Memory B cell (primary cell): ENCODE measurements around the gene CHGA.

Experiments used
- ATAC-seq: fragments of 150-1000 bp; cut with Tn5 transposase; 2 replicates; pipeline ENCODE4 v1.10.0; 2021; ENCODE audit warnings: low read depth, mild to moderate bottlenecking, moderate library complexity
- DNase-seq, 2 donors: peaks; one replicate each; pipeline ENCODE4 v3.0.0; 2022; ENCODE audit warnings: low spot score in 2 of 2
- H3K27ac Mint-ChIP-seq: one replicate; pipeline ENCODE4 v1.8.0; 2022; ENCODE audit warnings: mild to moderate bottlenecking, moderate library complexity, mixed read lengths
- H3K27me3 Mint-ChIP-seq: one replicate; pipeline ENCODE4 v1.8.0; 2022; ENCODE audit warnings: mixed read lengths
- H3K36me3 Mint-ChIP-seq: one replicate; pipeline ENCODE4 v1.8.0; 2022; ENCODE audit warnings: mild to moderate bottlenecking, mixed read lengths
- H3K4me1 Mint-ChIP-seq: one replicate; pipeline ENCODE4 v1.8.0; 2022; ENCODE audit warnings: mixed read lengths
- H3K4me3 Mint-ChIP-seq: one replicate; pipeline ENCODE4 v1.8.0; 2022; ENCODE audit warnings: mild to moderate bottlenecking, moderate library complexity, mixed read lengths
- H3K9me3 Mint-ChIP-seq: one replicate; pipeline ENCODE4 v1.8.0; 2022; ENCODE audit warnings: mixed read lengths

The CHGA gene

GRCh38 chr14:92922883-92923743, at the start of gene CHGA:
Gene CHGA (plus strand): TSS chr14:92923150. CDS start chr14:92923360, 210 bp downstream.
- Mint-ChIP-seq H3K27ac (no peak within 1 kb of the TSS), H3K9me3 (no peaks in the 10 kb centered on the region), H3K27me3 (peaks cover 29% of the 10 kb centered on the region), H3K36me3 (no peaks in the 10 kb centered on the region), H3K4me3 (peak within 1 kb of the TSS; percentile 15), H3K4me1 (peaks cover 14% of the 10 kb centered on the region)
- DNase-seq (peak; percentile 46 to 48), ATAC-seq (peak; percentile 68)

- no peaks in the 10 kb centered on the region for H3K4me1 Mint-ChIP-seq
- H3K4me3 Mint-ChIP-seq, result no peak overlapping the region
- H3K9me3 Mint-ChIP-seq, result no peaks in the 10 kb centered on the region
- DNase-seq (no peak), ATAC-seq (no peak)
- H3K27ac Mint-ChIP-seq, result no peak overlapping the region
- H3K27me3 Mint-ChIP-seq, result peaks cover 13% of the 10 kb centered on the region
- H3K36me3 Mint-ChIP-seq, result no peaks in the 10 kb centered on the region
These were observed 47.8 kb upstream of the CHGA start for GRCh38 chr14:92874962-92875661.

- no peak overlapping the region for H3K27ac Mint-ChIP-seq
- peaks cover 21% of the 10 kb centered on the region for H3K27me3 Mint-ChIP-seq
- H3K9me3 Mint-ChIP-seq, result no peaks in the 10 kb centered on the region
- no peak overlapping the region for H3K4me3 Mint-ChIP-seq
- DNase-seq (no peak), ATAC-seq (no peak)
- no peaks in the 10 kb centered on the region for H3K36me3 Mint-ChIP-seq
- no peaks in the 10 kb centered on the region for H3K4me1 Mint-ChIP-seq
These were observed 45.1 kb upstream of the CHGA start for GRCh38 chr14:92877757-92878431.

- no peak for DNase-seq
- Mint-ChIP-seq H3K27me3 (peaks cover 26% of the 10 kb centered on the region), H3K27ac (no peak overlapping the region), H3K4me1 (no peaks in the 10 kb centered on the region), H3K4me3 (no peak overlapping the region), H3K9me3 (peaks cover 3% of the 10 kb centered on the region), H3K36me3 (peaks cover 1% of the 10 kb centered on the region)
- no peak for ATAC-seq
These were observed 42.6 kb upstream of the CHGA start for GRCh38 chr14:92880351-92880750.

- no peak overlapping the region for H3K4me3 Mint-ChIP-seq
- no peak for ATAC-seq
- no peak overlapping the region for H3K27ac Mint-ChIP-seq
- peaks cover 27% of the 10 kb centered on the region for H3K27me3 Mint-ChIP-seq
- H3K9me3 Mint-ChIP-seq, result peaks cover 3% of the 10 kb centered on the region
- no peak for DNase-seq
- H3K36me3 Mint-ChIP-seq, result peaks cover 1% of the 10 kb centered on the region
- H3K4me1 Mint-ChIP-seq, result no peaks in the 10 kb centered on the region
These were observed 42.1 kb upstream of the CHGA start for GRCh38 chr14:92880851-92881250.

DNA sequence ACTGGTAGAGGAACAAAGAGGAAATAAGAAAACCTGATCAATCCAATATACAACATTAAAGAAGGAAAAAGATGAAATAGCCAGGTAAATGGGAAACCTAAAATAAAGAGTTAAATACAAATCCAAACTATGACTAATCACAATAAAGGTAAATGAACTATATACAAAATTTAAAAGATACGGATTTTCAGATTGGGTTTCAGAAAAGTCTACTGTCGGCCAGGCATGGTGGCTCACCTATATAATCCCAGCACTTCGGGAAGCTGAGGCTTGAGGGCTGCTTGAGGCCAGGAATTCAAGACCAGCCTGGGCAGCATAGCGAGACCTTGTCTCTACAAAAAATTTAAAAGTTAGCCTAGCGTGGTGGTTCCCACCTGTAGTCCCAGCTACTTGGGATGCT, 39.9 kb upstream of the CHGA start:
- Mint-ChIP-seq H3K4me3 (no peak overlapping the region), H3K4me1 (no peaks in the 10 kb centered on the region), H3K36me3 (peaks cover 1% of the 10 kb centered on the region), H3K27me3 (peaks cover 24% of the 10 kb centered on the region), H3K9me3 (peaks cover 5% of the 10 kb centered on the region), H3K27ac (no peak overlapping the region)
- DNase-seq (no peak), ATAC-seq (no peak)

DNA sequence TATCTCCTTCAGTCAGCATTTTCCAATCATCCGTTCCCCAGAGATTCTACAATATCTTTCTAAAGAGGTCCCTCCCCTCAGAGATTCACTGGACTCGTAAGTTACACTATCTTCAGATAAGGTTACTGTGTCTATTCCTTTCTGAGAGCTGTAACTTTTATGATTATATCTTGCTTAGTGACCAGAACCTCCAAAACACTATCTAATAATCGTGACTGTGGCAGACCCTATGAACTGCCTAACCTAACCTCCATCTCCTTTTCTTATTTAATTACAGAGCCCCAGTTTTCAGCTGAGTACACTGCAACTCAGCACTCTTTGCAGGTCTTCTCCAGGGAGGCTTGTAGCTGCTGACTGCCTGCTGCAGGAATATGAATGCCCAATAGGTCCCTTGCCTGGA, 38.5 kb upstream of the CHGA start:
- H3K27me3 Mint-ChIP-seq, result peaks cover 29% of the 10 kb centered on the region
- DNase-seq, result no peak
- peaks cover 1% of the 10 kb centered on the region for H3K36me3 Mint-ChIP-seq
- H3K9me3 Mint-ChIP-seq, result peaks cover 5% of the 10 kb centered on the region
- H3K4me1 Mint-ChIP-seq, result no peaks in the 10 kb centered on the region
- H3K27ac Mint-ChIP-seq, result no peak overlapping the region
- no peak overlapping the region for H3K4me3 Mint-ChIP-seq
- no peak for ATAC-seq

DNA sequence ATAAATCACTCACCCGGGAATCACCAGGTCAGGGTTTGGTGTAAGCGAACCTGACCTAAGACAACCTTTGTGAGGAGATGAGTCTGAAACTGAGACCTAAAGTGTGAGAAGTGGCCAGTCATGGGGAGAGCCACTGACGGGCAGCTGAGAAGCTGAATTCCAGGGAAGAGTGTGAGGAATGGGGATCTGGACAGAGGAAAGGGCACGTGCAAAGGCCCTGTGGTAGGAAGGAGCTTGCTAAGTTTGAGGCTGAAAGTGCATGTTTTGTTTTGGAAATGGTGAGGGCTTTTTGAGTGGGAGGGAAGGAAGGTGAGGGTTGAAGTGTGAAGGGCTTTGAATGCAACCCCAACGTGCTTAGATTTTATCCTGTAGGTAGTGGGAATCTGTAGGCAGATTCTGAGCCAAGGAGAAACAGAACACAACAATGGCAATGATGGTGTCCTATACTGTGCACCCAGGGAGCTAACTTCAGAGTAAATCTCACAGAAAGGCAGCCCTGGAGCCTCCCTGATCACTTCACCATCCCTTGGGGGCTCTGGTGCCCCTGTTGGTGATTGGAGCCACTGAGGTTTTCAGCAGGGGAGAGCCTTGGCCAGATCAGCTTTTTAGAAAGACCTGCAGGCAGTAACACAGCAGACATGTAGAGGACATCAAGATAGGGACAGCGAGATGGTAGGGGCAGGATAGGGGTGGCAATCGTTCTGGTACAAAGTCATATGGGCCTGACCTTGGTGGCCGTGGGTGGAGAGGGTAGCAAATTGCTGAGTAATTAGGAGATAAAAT, 37.5 kb upstream of the CHGA start:
- no peak overlapping the region for H3K4me3 Mint-ChIP-seq
- ATAC-seq (no peak), DNase-seq (no peak)
- H3K27me3 Mint-ChIP-seq, result peaks cover 28% of the 10 kb centered on the region
- no peak overlapping the region for H3K27ac Mint-ChIP-seq
- no peaks in the 10 kb centered on the region for H3K4me1 Mint-ChIP-seq
- H3K9me3 Mint-ChIP-seq, result peaks cover 7% of the 10 kb centered on the region
- peaks cover 1% of the 10 kb centered on the region for H3K36me3 Mint-ChIP-seq

DNA sequence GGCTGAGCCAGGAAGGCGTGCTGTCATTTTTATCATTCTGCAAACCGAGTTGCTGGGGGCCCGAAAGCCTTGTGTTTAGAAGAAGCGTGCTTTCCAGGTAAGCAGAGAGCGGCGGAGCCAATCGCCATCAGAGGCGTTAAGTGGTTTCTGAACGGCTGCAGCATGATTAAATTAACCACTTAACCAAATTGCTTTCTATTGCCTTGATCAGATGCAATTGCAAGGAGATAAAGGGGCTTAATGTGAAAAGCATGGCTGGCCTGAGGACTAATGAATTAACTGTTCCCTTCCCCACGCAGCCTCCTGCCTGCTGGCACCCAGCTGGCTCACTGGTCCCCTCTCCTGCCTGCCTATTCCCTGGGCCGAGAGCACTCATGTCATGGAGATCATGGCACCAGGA, 36.6 kb upstream of the CHGA start:
- Mint-ChIP-seq H3K9me3 (peaks cover 7% of the 10 kb centered on the region), H3K27ac (no peak overlapping the region)
- ATAC-seq, result no peak

DNA sequence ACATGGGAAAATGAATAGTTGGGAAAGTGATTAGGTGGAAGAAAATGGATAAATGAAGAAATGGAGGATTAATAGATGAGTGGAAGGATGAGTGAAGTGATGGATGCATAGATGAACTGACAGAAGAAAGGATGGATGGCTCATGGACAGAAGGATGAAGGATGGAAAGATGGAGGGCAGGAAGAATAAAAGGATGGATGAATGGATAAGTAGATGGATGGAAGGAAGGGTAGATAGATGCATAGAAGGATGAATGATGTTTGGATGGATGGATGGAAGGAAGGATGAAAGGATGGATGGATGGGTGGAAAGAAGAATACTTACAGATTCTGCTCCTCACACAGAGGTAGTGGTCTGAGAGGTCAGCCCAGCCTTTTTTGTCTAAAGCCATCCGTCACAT, 35.8 kb upstream of the CHGA start:
- DNase-seq, result no peak
- peaks cover 7% of the 10 kb centered on the region for H3K9me3 Mint-ChIP-seq
- H3K4me3 Mint-ChIP-seq, result no peak overlapping the region
- no peaks in the 10 kb centered on the region for H3K4me1 Mint-ChIP-seq
- no peak overlapping the region for H3K27ac Mint-ChIP-seq
- ATAC-seq, result no peak
- peaks cover 1% of the 10 kb centered on the region for H3K36me3 Mint-ChIP-seq
- peaks cover 20% of the 10 kb centered on the region for H3K27me3 Mint-ChIP-seq

More for the DNA sequence above, 36.6 kb upstream of the CHGA start:
- Mint-ChIP-seq H3K27me3 (peaks cover 22% of the 10 kb centered on the region), H3K4me1 (no peaks in the 10 kb centered on the region), H3K36me3 (peaks cover 1% of the 10 kb centered on the region), H3K4me3 (no peak overlapping the region)
- DNase-seq, result no peak

DNA sequence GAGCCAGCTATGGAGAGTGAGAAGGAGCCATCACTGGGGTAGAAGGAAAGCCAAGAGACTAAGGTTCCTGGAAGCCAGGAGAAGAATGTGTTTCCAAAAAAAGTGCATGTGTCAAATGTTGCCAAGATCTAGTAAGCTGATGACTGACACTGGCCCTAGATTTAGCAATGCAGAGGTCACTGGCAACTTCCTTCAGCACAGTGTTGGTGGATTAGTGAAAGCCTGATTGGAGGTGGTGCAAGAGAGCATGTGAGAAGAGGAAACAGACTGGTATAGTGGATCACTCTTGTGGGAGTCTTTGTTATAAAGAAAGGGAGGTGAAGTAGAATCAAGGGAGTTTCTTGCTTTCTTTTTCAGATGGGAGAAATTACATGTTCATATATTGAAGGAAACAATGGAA, 34.1 kb upstream of the CHGA start:
- H3K36me3 Mint-ChIP-seq, result peaks cover 1% of the 10 kb centered on the region
- H3K27me3 Mint-ChIP-seq, result peaks cover 20% of the 10 kb centered on the region
- H3K27ac Mint-ChIP-seq, result no peak overlapping the region
- no peak overlapping the region for H3K4me3 Mint-ChIP-seq
- H3K9me3 Mint-ChIP-seq, result peaks cover 7% of the 10 kb centered on the region
- no peak for ATAC-seq
- no peak for DNase-seq
- H3K4me1 Mint-ChIP-seq, result no peaks in the 10 kb centered on the region

DNA sequence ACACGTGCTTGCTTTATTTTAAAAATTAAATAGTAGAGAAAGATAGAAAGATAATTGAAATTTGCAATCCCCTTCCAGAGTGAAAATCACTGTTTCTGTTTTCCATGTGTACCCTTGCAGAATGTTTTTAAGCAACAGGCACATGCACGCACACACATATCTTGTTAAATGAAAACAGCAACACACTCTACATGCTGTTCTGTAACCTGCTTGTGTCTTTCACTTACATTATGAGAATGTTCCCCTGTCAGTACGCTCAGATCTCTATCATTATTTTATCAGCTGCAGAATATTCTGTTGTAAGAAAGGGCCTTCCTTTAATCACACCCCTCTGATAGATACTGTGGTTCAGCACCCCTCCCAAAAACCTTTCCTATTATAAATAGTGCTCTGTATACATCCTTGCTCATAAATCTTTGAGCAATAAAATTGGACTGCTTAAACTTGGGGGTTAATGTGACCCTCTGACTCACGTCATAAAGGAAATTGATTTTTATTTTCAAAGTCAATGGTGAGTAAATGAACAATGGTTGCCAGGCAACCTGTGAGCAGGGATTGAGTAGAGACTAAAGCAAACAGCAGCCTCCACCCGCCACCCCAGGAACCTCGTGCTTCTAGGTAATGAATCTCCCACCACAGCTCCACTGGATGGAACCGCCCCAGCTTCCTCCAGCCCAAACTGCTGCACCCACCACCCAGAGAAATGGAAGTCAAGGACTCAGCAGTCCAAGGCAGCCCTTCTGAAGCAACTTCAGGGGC, 31.9 kb upstream of the CHGA start:
- no peak for DNase-seq
- Mint-ChIP-seq H3K27ac (no peak overlapping the region), H3K4me1 (no peaks in the 10 kb centered on the region), H3K4me3 (no peak overlapping the region), H3K36me3 (no peaks in the 10 kb centered on the region), H3K9me3 (peaks cover 5% of the 10 kb centered on the region), H3K27me3 (peaks cover 14% of the 10 kb centered on the region)
- no peak for ATAC-seq

DNA sequence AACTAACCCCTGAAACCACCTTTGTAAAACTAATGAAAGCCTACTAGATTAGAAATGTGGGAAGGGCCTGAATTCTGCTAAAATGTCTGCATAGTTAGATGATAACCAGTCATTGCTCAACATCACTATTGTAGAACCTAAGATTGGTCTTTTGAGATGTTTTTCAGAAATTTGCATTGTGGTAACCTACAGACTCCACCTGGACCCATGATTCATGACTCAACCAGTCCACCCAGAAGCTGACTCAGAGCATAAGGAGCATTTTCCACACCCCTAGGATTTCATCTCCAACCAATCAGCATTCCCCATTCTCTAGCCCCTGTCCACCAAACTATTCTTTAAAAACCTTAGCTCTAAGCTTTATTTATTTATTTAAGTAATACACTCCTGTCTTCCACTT, 30.4 kb upstream of the CHGA start:
- Mint-ChIP-seq H3K36me3 (no peaks in the 10 kb centered on the region), H3K9me3 (peaks cover 2% of the 10 kb centered on the region), H3K27me3 (peaks cover 17% of the 10 kb centered on the region), H3K4me1 (no peaks in the 10 kb centered on the region), H3K27ac (no peak overlapping the region), H3K4me3 (no peak overlapping the region)
- ATAC-seq (no peak), DNase-seq (no peak)
